GM12865 (cell line): ENCODE results near the gene KRT85.

Experiments
- DNase-seq: peaks from one replicate; pipeline ENCODE4 v3.0.0; 2010; ENCODE audit warnings: low read depth
- H3K4me3 ChIP-seq: 2 replicates; pipeline ENCODE4 v1.5.1; 2011; ENCODE audit warnings: mild to moderate bottlenecking, low read depth, low read length, control low read depth
- CTCF ChIP-seq: IDR thresholded peaks from 2 replicates; pipeline ENCODE4 v1.5.1; 2011; ENCODE audit warnings: low read length, control low read depth, low read depth, inconsistent platforms; ENCODE audit not compliant: insufficient read depth; ENCODE audit errors: missing control alignments

Gene KRT85

GRCh38 chr12:52335598-52336262 is 31.6 kb downstream of the KRT85 start:
- H3K4me3 ChIP-seq: no peak overlapping the region
- no peak for TF ChIP-seq CTCF
- DNase-seq: no peak

DNA sequence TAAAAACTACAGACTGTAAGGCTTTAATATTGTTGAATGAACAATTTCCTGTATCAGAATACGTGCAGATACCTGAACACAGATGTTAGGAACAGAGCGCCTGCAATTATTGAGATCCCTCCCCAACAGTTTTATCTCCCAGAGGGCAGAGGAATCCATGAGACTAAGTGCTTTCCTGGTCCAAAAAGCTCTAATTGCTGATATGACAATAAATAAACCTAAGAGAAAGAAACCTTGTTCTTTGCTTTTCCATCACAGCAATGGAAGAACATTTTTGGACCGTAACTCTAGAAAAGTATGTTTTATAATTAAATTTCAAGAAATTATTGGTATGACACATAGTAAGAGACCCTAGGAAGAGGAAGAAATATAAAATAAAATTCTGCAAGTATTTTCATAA is 33.1 kb downstream of the KRT85 start:
- no peak for DNase-seq
- no peak for TF ChIP-seq CTCF
- no peak overlapping the region for H3K4me3 ChIP-seq

DNA sequence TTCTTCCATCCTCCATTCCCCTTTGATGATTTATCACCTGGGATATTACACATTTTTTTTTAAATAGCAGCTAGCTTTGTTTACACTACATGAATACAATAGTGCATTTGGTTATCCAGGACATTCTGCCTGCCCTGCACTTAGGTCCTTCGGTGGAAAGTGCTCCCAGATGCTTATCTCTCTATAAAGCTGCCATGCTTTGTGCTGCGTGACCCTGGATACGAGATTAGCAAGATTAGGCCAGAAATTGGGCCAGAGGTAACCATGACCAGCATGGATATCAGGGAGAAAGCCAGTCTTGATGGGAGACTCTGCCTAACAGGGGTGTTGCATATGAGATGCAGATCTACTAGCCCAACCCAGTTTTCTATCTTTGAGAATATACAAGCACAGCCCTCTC is 34.0 kb downstream of the KRT85 start:
- DNase-seq: no peak
- H3K4me3 ChIP-seq: no peak overlapping the region
- TF ChIP-seq CTCF: no peak

- no peak for TF ChIP-seq CTCF
Observed at GRCh38 chr12:52332381-52332780, 34.9 kb downstream of the KRT85 start.

DNA sequence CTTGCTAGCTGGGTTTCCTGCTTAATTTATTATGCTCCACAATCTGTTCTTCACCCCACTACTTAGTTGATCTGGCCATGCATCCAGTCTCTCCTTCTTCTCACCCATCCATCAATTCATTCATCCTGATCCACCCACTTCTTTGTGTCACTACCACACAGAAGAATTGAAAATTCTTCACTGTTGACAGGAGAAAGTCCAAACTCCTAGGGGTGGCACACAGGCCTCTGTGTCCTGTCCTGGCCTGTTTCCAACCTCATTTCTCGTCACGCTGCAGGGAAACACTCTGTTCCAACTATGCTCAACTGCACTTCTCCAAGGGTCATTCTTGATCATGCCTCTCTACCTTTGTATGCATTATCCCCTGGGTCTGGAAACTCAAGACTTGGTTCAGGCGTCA is 35.4 kb downstream of the KRT85 start:
- no peak for TF ChIP-seq CTCF
- no peak overlapping the region for H3K4me3 ChIP-seq
- no peak for DNase-seq

More at GRCh38 chr12:52332381-52332780, 34.9 kb downstream of the KRT85 start:
- no peak overlapping the region for H3K4me3 ChIP-seq
- no peak for DNase-seq

- no peak for TF ChIP-seq CTCF
- DNase-seq: no peak
- no peak overlapping the region for H3K4me3 ChIP-seq
Observed at GRCh38 chr12:52331039-52331438, 36.2 kb downstream of the KRT85 start.
